WTC11 (cell line): ENCODE data around the gene SMARCA2. TPM values are rescaled to one million over a fixed set of nuclear protein-coding genes. Genes with fewer than 3 reads are reported as not detected.
A peak's percentile ranks its signal among the peaks of the same experiment; 100 is the strongest.

ENCODE experiments used
- ATAC-seq: fragments of 200-7000 bp; cut with Tn5 transposase; 2 replicates; pipeline ENCODE4 v1.10.0; 2021; ENCODE audit warnings: mild to moderate bottlenecking, moderate library complexity
- CTCF ChIA-PET: fragments of 300-600 bp; sonication (Branson Sonifier 250); formaldehyde crosslinking; loops from one replicate; lab custom pipeline; 2021; ENCODE audit warnings: antibody characterized with exemption; lab: Charles Lee
- POLR2A ChIA-PET: fragments of 350-600 bp; sonication (Branson Sonifier 250); formaldehyde crosslinking; loops from one replicate; lab custom pipeline; 2021; ENCODE audit warnings: antibody characterized with exemption; lab: Charles Lee
- DNase-seq: peaks from one replicate; pipeline ENCODE4 v3.0.0; 2021; ENCODE audit warnings: low spot score
- H3K27ac Mint-ChIP-seq: 2 replicates; pipeline ENCODE4 v1.8.0; 2021; ENCODE audit warnings: mixed read lengths
- H3K27me3 Mint-ChIP-seq: 2 replicates; pipeline ENCODE4 v1.8.0; 2021; ENCODE audit warnings: low read depth, mild to moderate bottlenecking, moderate library complexity, mixed read lengths
- H3K36me3 Mint-ChIP-seq: 2 replicates; pipeline ENCODE4 v1.8.0; 2021; ENCODE audit warnings: mixed read lengths
- H3K4me1 Mint-ChIP-seq: 2 replicates; pipeline ENCODE4 v1.8.0; 2022; ENCODE audit warnings: mixed read lengths
- H3K4me3 Mint-ChIP-seq: 2 replicates; pipeline ENCODE4 v1.8.0; 2021; ENCODE audit warnings: mild to moderate bottlenecking, moderate library complexity, mixed read lengths
- H3K9me3 Mint-ChIP-seq: 2 replicates; pipeline ENCODE4 v1.8.0; 2021; ENCODE audit warnings: mixed read lengths
- CBFB ChIP-seq: sonication (generic); formaldehyde crosslinking; IDR thresholded peaks from 2 replicates; pipeline ENCODE4 v1.8.1; 2022; ENCODE audit warnings: mild to moderate bottlenecking, low read depth, missing genetic modification reagents
- CREM ChIP-seq: sonication (generic); formaldehyde crosslinking; IDR thresholded peaks from 2 replicates; pipeline ENCODE4 v1.8.1; 2022; ENCODE audit warnings: mild to moderate bottlenecking, missing genetic modification reagents, moderate library complexity
- ESRRA ChIP-seq: sonication (generic); formaldehyde crosslinking; IDR thresholded peaks from 2 replicates; pipeline ENCODE4 v1.8.1; 2022; ENCODE audit warnings: mild to moderate bottlenecking, missing genetic modification reagents, borderline replicate concordance
- GRHL2 ChIP-seq: fragments of 250-450 bp; sonication (Bioruptor Pico); IDR thresholded peaks from 2 replicates; pipeline ENCODE4 v1.8.0; 2022; ENCODE audit warnings: mild to moderate bottlenecking, moderate library complexity; ENCODE audit not compliant: insufficient replicate concordance, severe bottlenecking
- HMGA2 ChIP-seq: fragments of 250-450 bp; sonication (Bioruptor Pico); IDR thresholded peaks from 2 replicates; pipeline ENCODE4 v1.4.0; 2021; ENCODE audit warnings: mild to moderate bottlenecking, moderate library complexity
- MYBL2 ChIP-seq: sonication (generic); formaldehyde crosslinking; IDR thresholded peaks from 2 replicates; pipeline ENCODE4 v1.8.1; 2023; ENCODE audit warnings: mild to moderate bottlenecking, moderate library complexity, missing genetic modification reagents
- NFE2L1 ChIP-seq: sonication (generic); formaldehyde crosslinking; IDR thresholded peaks from 2 replicates; pipeline ENCODE4 v1.8.1; 2023; ENCODE audit warnings: missing genetic modification reagents
- RELA ChIP-seq: sonication (generic); formaldehyde crosslinking; IDR thresholded peaks from 2 replicates; pipeline ENCODE4 v1.8.1; 2022; ENCODE audit warnings: missing genetic modification reagents, mild to moderate bottlenecking, borderline replicate concordance
- SMAD3 ChIP-seq: sonication (generic); formaldehyde crosslinking; IDR thresholded peaks from 2 replicates; pipeline ENCODE4 v1.8.0; 2022; ENCODE audit warnings: missing genetic modification reagents, mild to moderate bottlenecking, borderline replicate concordance
- SMAD4 ChIP-seq: sonication (generic); formaldehyde crosslinking; IDR thresholded peaks from 2 replicates; pipeline ENCODE4 v1.8.0; 2022; ENCODE audit warnings: mild to moderate bottlenecking, missing genetic modification reagents
- SOX15 ChIP-seq: fragments of 250-450 bp; sonication (Bioruptor Pico); IDR thresholded peaks from 2 replicates; pipeline ENCODE4 v1.9.0; 2021; ENCODE audit warnings: mild to moderate bottlenecking
- ZNF138 ChIP-seq: sonication (generic); formaldehyde crosslinking; conservative IDR thresholded peaks from 2 replicates; pipeline ENCODE4 v1.8.1; 2022; ENCODE audit warnings: mild to moderate bottlenecking, moderate library complexity, missing genetic modification reagents
- ZNF219 ChIP-seq: sonication (generic); formaldehyde crosslinking; IDR thresholded peaks from 2 replicates; pipeline ENCODE4 v1.8.0; 2023; ENCODE audit warnings: missing genetic modification reagents, mild to moderate bottlenecking, borderline replicate concordance
- total RNA-seq: library from RNA; stranded (reverse); gene quantifications from 3 replicates; pipeline ENCODE4 v1.2.3, GENCODE V29; 2021
- TF ChIP-seq, protein P1 (sequence below): sonication (generic); formaldehyde crosslinking; IDR thresholded peaks from 2 replicates; pipeline ENCODE4 v1.8.0; 2023; ENCODE audit warnings: mild to moderate bottlenecking, missing genetic modification reagents
- TF ChIP-seq, protein P2 (sequence below): fragments of 250-450 bp; sonication (Bioruptor Pico); IDR thresholded peaks from 2 replicates; pipeline ENCODE4 v1.9.0; 2021; ENCODE audit warnings: mild to moderate bottlenecking
- TF ChIP-seq, protein P3 (sequence below): sonication (generic); formaldehyde crosslinking; conservative IDR thresholded peaks from 2 replicates; pipeline ENCODE4 v1.8.1; 2023; ENCODE audit warnings: mild to moderate bottlenecking, low read depth, missing genetic modification reagents, moderate library complexity
- TF ChIP-seq, protein P4 (sequence below): sonication (generic); formaldehyde crosslinking; IDR thresholded peaks from 2 replicates; pipeline ENCODE4 v1.8.0; 2022; ENCODE audit warnings: mild to moderate bottlenecking, missing genetic modification reagents
- TF ChIP-seq, protein P5 (sequence below): sonication (generic); formaldehyde crosslinking; IDR thresholded peaks from 2 replicates; pipeline ENCODE4 v1.8.1; 2023; ENCODE audit warnings: mild to moderate bottlenecking, missing genetic modification reagents, moderate library complexity
- TF ChIP-seq, protein P6 (sequence below): sonication (generic); formaldehyde crosslinking; IDR thresholded peaks from 2 replicates; pipeline ENCODE4 v1.8.1; 2022; ENCODE audit warnings: low read depth, mild to moderate bottlenecking, moderate library complexity, missing genetic modification reagents, borderline replicate concordance

Gene SMARCA2
- total RNA-seq, 1 experiment from 2014 or later: 20.3 TPM

DNA sequence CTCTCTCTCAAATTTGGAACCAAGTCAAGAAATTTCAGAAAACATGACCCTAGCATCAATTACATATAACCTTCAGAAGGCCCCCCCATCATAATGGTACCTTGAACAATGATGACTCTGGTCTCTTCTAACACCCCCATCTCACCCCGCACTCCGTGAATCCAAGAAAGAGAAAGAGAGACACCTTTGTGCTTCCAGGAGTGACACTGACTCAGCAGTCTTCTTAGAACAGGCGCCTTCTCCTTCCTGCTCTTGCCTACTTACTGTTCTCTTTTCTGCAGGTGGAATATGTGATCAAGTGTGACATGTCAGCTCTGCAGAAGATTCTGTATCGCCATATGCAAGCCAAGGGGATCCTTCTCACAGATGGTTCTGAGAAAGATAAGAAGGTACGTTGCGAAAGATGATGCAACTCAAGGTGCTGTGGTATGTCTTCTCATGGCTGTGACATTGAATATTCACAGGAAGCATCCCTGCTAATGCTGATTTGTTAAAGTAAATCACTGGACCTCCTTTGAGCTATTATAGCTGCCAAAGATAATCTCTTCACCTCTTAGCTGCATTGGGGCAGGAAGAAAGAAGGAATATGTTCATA lies 81.3 kb downstream of the SMARCA2 start:
- ChIA-PET CTCF (interaction anchor here (0.6 kb wide), 1 partner anchor 9 kb away, joined by 3 read pairs; no protein-coding TSS in a partner anchor), POLR2A (no interaction called here)
- DNase-seq: no peak
- Mint-ChIP-seq H3K4me3 (no peak overlapping the region), H3K27me3 (no peaks in the 10 kb centered on the region), H3K36me3 (no peaks in the 10 kb centered on the region), H3K4me1 (peaks cover 9% of the 10 kb centered on the region), H3K27ac (0 out of 2 replicates have a peak overlapping the region, but pooled peaks have one; percentile 26), H3K9me3 (peaks cover 4% of the 10 kb centered on the region; the same call in 1 of the 2 replicates)
- TF ChIP-seq MYBL2 (CRISPR knock-in tag) (no peak), ZNF219 (no peak), ESRRA (CRISPR knock-in tag) (no peak), NFE2L1 (CRISPR knock-in tag) (no peak), SMAD4 (CRISPR knock-in tag) (no peak), SOX15 (CRISPR knock-in tag) (no peak), CBFB (CRISPR knock-in tag) (no peak), CREM (no peak), RELA (CRISPR knock-in tag) (no peak), SMAD3 (CRISPR knock-in tag) (no peak), ZNF138 (CRISPR knock-in tag) (no peak), GRHL2 (CRISPR knock-in tag) (no peak), HMGA2 (CRISPR knock-in tag) (no peak)
- TF ChIP-seq, protein P1, sequence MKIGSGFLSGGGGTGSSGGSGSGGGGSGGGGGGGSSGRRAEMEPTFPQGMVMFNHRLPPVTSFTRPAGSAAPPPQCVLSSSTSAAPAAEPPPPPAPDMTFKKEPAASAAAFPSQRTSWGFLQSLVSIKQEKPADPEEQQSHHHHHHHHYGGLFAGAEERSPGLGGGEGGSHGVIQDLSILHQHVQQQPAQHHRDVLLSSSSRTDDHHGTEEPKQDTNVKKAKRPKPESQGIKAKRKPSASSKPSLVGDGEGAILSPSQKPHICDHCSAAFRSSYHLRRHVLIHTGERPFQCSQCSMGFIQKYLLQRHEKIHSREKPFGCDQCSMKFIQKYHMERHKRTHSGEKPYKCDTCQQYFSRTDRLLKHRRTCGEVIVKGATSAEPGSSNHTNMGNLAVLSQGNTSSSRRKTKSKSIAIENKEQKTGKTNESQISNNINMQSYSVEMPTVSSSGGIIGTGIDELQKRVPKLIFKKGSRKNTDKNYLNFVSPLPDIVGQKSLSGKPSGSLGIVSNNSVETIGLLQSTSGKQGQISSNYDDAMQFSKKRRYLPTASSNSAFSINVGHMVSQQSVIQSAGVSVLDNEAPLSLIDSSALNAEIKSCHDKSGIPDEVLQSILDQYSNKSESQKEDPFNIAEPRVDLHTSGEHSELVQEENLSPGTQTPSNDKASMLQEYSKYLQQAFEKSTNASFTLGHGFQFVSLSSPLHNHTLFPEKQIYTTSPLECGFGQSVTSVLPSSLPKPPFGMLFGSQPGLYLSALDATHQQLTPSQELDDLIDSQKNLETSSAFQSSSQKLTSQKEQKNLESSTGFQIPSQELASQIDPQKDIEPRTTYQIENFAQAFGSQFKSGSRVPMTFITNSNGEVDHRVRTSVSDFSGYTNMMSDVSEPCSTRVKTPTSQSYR (CRISPR knock-in tag): no peak
- TF ChIP-seq, protein P2, sequence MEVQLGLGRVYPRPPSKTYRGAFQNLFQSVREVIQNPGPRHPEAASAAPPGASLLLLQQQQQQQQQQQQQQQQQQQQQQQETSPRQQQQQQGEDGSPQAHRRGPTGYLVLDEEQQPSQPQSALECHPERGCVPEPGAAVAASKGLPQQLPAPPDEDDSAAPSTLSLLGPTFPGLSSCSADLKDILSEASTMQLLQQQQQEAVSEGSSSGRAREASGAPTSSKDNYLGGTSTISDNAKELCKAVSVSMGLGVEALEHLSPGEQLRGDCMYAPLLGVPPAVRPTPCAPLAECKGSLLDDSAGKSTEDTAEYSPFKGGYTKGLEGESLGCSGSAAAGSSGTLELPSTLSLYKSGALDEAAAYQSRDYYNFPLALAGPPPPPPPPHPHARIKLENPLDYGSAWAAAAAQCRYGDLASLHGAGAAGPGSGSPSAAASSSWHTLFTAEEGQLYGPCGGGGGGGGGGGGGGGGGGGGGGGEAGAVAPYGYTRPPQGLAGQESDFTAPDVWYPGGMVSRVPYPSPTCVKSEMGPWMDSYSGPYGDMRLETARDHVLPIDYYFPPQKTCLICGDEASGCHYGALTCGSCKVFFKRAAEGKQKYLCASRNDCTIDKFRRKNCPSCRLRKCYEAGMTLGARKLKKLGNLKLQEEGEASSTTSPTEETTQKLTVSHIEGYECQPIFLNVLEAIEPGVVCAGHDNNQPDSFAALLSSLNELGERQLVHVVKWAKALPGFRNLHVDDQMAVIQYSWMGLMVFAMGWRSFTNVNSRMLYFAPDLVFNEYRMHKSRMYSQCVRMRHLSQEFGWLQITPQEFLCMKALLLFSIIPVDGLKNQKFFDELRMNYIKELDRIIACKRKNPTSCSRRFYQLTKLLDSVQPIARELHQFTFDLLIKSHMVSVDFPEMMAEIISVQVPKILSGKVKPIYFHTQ (CRISPR knock-in tag): no peak
- TF ChIP-seq, protein P3, sequence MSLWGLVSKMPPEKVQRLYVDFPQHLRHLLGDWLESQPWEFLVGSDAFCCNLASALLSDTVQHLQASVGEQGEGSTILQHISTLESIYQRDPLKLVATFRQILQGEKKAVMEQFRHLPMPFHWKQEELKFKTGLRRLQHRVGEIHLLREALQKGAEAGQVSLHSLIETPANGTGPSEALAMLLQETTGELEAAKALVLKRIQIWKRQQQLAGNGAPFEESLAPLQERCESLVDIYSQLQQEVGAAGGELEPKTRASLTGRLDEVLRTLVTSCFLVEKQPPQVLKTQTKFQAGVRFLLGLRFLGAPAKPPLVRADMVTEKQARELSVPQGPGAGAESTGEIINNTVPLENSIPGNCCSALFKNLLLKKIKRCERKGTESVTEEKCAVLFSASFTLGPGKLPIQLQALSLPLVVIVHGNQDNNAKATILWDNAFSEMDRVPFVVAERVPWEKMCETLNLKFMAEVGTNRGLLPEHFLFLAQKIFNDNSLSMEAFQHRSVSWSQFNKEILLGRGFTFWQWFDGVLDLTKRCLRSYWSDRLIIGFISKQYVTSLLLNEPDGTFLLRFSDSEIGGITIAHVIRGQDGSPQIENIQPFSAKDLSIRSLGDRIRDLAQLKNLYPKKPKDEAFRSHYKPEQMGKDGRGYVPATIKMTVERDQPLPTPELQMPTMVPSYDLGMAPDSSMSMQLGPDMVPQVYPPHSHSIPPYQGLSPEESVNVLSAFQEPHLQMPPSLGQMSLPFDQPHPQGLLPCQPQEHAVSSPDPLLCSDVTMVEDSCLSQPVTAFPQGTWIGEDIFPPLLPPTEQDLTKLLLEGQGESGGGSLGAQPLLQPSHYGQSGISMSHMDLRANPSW (CRISPR knock-in tag): no peak
- TF ChIP-seq, protein P4, sequence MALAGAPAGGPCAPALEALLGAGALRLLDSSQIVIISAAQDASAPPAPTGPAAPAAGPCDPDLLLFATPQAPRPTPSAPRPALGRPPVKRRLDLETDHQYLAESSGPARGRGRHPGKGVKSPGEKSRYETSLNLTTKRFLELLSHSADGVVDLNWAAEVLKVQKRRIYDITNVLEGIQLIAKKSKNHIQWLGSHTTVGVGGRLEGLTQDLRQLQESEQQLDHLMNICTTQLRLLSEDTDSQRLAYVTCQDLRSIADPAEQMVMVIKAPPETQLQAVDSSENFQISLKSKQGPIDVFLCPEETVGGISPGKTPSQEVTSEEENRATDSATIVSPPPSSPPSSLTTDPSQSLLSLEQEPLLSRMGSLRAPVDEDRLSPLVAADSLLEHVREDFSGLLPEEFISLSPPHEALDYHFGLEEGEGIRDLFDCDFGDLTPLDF (CRISPR knock-in tag): no peak
- TF ChIP-seq, protein P5, sequence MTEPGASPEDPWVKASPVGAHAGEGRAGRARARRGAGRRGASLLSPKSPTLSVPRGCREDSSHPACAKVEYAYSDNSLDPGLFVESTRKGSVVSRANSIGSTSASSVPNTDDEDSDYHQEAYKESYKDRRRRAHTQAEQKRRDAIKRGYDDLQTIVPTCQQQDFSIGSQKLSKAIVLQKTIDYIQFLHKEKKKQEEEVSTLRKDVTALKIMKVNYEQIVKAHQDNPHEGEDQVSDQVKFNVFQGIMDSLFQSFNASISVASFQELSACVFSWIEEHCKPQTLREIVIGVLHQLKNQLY: no peak
- TF ChIP-seq, protein P6, sequence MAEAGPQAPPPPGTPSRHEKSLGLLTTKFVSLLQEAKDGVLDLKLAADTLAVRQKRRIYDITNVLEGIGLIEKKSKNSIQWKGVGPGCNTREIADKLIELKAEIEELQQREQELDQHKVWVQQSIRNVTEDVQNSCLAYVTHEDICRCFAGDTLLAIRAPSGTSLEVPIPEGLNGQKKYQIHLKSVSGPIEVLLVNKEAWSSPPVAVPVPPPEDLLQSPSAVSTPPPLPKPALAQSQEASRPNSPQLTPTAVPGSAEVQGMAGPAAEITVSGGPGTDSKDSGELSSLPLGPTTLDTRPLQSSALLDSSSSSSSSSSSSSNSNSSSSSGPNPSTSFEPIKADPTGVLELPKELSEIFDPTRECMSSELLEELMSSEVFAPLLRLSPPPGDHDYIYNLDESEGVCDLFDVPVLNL (CRISPR knock-in tag): no peak
- no peak for ATAC-seq
